Measurements from ENCODE around the gene TMEM163.

DNA sequence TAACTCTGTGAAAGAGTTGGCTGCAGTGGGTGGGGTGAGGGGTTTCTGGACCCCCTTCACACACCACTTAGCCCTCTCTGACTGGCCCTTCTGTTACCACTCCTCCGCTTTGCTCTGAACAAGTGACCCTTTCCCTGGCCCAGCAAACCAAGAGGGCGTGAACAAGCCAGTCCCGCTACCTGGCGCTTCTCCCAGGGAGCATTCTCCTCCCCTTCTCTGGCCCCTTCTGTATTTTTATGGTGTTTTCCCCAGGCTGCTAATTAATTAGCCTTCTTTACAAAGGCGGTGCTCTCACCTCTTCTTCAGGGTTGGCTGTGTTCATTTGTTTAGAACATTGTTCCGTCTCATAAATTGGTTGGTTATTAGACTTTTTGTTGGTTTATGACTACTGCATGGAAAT, 284.8 kb downstream of the TMEM163 start:
- TF ChIP-seq, protein P1, sequence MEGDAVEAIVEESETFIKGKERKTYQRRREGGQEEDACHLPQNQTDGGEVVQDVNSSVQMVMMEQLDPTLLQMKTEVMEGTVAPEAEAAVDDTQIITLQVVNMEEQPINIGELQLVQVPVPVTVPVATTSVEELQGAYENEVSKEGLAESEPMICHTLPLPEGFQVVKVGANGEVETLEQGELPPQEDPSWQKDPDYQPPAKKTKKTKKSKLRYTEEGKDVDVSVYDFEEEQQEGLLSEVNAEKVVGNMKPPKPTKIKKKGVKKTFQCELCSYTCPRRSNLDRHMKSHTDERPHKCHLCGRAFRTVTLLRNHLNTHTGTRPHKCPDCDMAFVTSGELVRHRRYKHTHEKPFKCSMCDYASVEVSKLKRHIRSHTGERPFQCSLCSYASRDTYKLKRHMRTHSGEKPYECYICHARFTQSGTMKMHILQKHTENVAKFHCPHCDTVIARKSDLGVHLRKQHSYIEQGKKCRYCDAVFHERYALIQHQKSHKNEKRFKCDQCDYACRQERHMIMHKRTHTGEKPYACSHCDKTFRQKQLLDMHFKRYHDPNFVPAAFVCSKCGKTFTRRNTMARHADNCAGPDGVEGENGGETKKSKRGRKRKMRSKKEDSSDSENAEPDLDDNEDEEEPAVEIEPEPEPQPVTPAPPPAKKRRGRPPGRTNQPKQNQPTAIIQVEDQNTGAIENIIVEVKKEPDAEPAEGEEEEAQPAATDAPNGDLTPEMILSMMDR (IDR thresholded peaks at IDR 0.05; ENCODE audit: insufficient read depth, low read depth, low read length), result no peak
- no peak for TF ChIP-seq EZH2 (IDR thresholded peaks at IDR 0.05; ENCODE audit: insufficient read depth, low read length)

All from astrocyte (in vitro differentiated cells and primary cell).